Activated naive CD8-positive, alpha-beta T cell treated with anti-CD3 and anti-CD28 coated beads, Interleukin-2, amount 50 U/mL, for 16 hours (primary cell): ENCODE measurements around the gene ANKRD9.

Experiments used
- DNase-seq: peaks from one replicate; pipeline ENCODE4 v3.0.0-alpha.2; 2020; ENCODE audit warnings: low read depth, low spot score

The ANKRD9 gene

GRCh38 chr14:102513899-102514772, 4.6 kb upstream of the ANKRD9 start:
- DNase-seq = no peak

GRCh38 chr14:102512793-102513300, 3.3 kb upstream of the ANKRD9 start:
- no peak for DNase-seq

- DNase-seq = no peak
Observed at GRCh38 chr14:102511538-102511937, 2.0 kb upstream of the ANKRD9 start.

- no peak for DNase-seq
Observed at GRCh38 chr14:102510616-102511520, 1.3 kb upstream of the ANKRD9 start.

GRCh38 chr14:102508774-102509745, 516 bp downstream of the ANKRD9 start:
- no peak for DNase-seq

GRCh38 chr14:102508410-102508773, 1.2 kb downstream of the ANKRD9 start:
- no peak for DNase-seq

GRCh38 chr14:102507857-102508312, 1.7 kb downstream of the ANKRD9 start:
- no peak for DNase-seq

GRCh38 chr14:102507081-102507856, 2.3 kb downstream of the ANKRD9 start:
- no peak for DNase-seq

- DNase-seq = no peak
Observed at GRCh38 chr14:102506626-102506925, 3.0 kb downstream of the ANKRD9 start.

GRCh38 chr14:102505775-102506625, 3.6 kb downstream of the ANKRD9 start:
- no peak for DNase-seq

GRCh38 chr14:102505000-102505619, 4.5 kb downstream of the ANKRD9 start:
- no peak for DNase-seq

GRCh38 chr14:102504328-102504999, 5.1 kb downstream of the ANKRD9 start:
- DNase-seq = no peak

- no peak for DNase-seq
Observed at GRCh38 chr14:102503641-102504327, 5.8 kb downstream of the ANKRD9 start.

- DNase-seq = no peak
Observed at GRCh38 chr14:102502571-102502970, 7.0 kb downstream of the ANKRD9 start.

- no peak for DNase-seq
Observed at GRCh38 chr14:102501751-102502315, 7.7 kb downstream of the ANKRD9 start.

GRCh38 chr14:102500713-102501112, 8.9 kb downstream of the ANKRD9 start:
- no peak for DNase-seq

- no peak for DNase-seq
Observed at GRCh38 chr14:102500158-102500662, 9.4 kb downstream of the ANKRD9 start.
